Hematopoietic multipotent progenitor cell treated with erythropoietin and hydrocortisone succinate and interleukin-3 and kit ligand, for 15 days (in vitro differentiated cells): ENCODE results near the gene CMTR2.

Experiments used
- DNase-seq: peaks from one replicate; pipeline ENCODE4 v3.0.0-alpha.2; 2015; ENCODE audit warnings: low spot score

The CMTR2 gene

GRCh38 chr16:71273384-71273783 is 15.8 kb downstream of the CMTR2 start:
- DNase-seq: no peak

GRCh38 chr16:71264299-71264698 is 24.9 kb downstream of the CMTR2 start:
- DNase-seq: no peak

- no peak for DNase-seq
Measured at GRCh38 chr16:71263582-71263981, 25.6 kb downstream of the CMTR2 start.

GRCh38 chr16:71262391-71262790 is 26.8 kb downstream of the CMTR2 start:
- DNase-seq: no peak

GRCh38 chr16:71260995-71261394 is 28.2 kb downstream of the CMTR2 start:
- DNase-seq: no peak

- DNase-seq: no peak
Measured at GRCh38 chr16:71259086-71259485, 30.1 kb downstream of the CMTR2 start.

- DNase-seq: no peak
Measured at GRCh38 chr16:71258372-71258771, 30.8 kb downstream of the CMTR2 start.

GRCh38 chr16:71257768-71258167 is 31.4 kb downstream of the CMTR2 start:
- no peak for DNase-seq

GRCh38 chr16:71255721-71256120 is 33.5 kb downstream of the CMTR2 start:
- no peak for DNase-seq

GRCh38 chr16:71254832-71255525 is 34.2 kb downstream of the CMTR2 start:
- no peak for DNase-seq

- DNase-seq: no peak
Measured at GRCh38 chr16:71250461-71251235, 38.6 kb downstream of the CMTR2 start.

- no peak for DNase-seq
Measured at GRCh38 chr16:71249399-71249798, 39.8 kb downstream of the CMTR2 start.

- no peak for DNase-seq
Measured at GRCh38 chr16:71247478-71247877, 41.7 kb downstream of the CMTR2 start.

GRCh38 chr16:71246309-71246708 is 42.9 kb downstream of the CMTR2 start:
- DNase-seq: no peak

GRCh38 chr16:71244521-71244920 is 44.7 kb downstream of the CMTR2 start:
- DNase-seq: no peak

- no peak for DNase-seq
Measured at GRCh38 chr16:71242601-71243000, 46.6 kb downstream of the CMTR2 start.

- DNase-seq: no peak
Measured at GRCh38 chr16:71242036-71242435, 47.2 kb downstream of the CMTR2 start.
